H1 (cell line): ENCODE results near the gene TASP1.

Experiments
- CHD2 ChIP-seq: IDR thresholded peaks from 2 replicates; pipeline ENCODE4 v1.6.1; 2012; ENCODE audit warnings: low read length, improper control_type of control experiment
- CTCF ChIP-seq, 3 experiments: IDR thresholded peaks; 1 replicate in 2 of 3; 2 replicates in 1 of 3; pipeline versions ENCODE4 v1.5.1 to v1.6.1; 2011; ENCODE audit warnings: low read length in 3 of 3, mild to moderate bottlenecking in 3 of 3, inconsistent platforms in 2 of 3, low read depth in 1 of 3, moderate library complexity in 1 of 3; ENCODE audit not compliant: insufficient read depth in 1 of 3; ENCODE audit errors: control extremely low read depth in 1 of 3
- JUN ChIP-seq: IDR thresholded peaks from 2 replicates; pipeline ENCODE4 v1.6.1; 2011; ENCODE audit warnings: low read depth, mild to moderate bottlenecking, improper control_type of control experiment, low read length
- PHF8 ChIP-seq: fragments of 200-600 bp; sonication (generic); conservative IDR thresholded peaks from 2 replicates; pipeline ENCODE4 v1.7.1; 2012; ENCODE audit warnings: low read depth, mild to moderate bottlenecking, inconsistent platforms, low read length, moderate library complexity
- POLR2A ChIP-seq, 2 experiments: IDR thresholded peaks; 1 replicate in 1 of 2; 2 replicates in 1 of 2; pipeline ENCODE4 v1.6.1; 2011; ENCODE audit warnings: low read depth in 2 of 2, low read length in 2 of 2, mild to moderate bottlenecking in 2 of 2; ENCODE audit errors: control extremely low read depth in 1 of 2
- POLR2AphosphoS5 ChIP-seq: IDR thresholded peaks from 2 replicates; pipeline ENCODE4 v1.6.1; 2011; ENCODE audit warnings: low read depth, low read length
- SIX5 ChIP-seq: IDR thresholded peaks from 2 replicates; pipeline ENCODE4 v1.6.1; 2011; ENCODE audit warnings: mild to moderate bottlenecking, low read depth, low read length
- TAF1 ChIP-seq: IDR thresholded peaks from 2 replicates; pipeline ENCODE4 v1.6.1; 2011; ENCODE audit warnings: mild to moderate bottlenecking, low read depth, low read length
- TF ChIP-seq, protein P1 (sequence below): fragments of 300-600 bp; sonication (generic); IDR thresholded peaks from 2 replicates; pipeline ENCODE4 v1.7.1; 2012; ENCODE audit warnings: low read length, moderate library complexity, mild to moderate bottlenecking, inconsistent platforms; ENCODE audit not compliant: insufficient replicate concordance
- TF ChIP-seq, protein P2 (sequence below): IDR thresholded peaks from 2 replicates; pipeline ENCODE4 v1.6.1; 2012; ENCODE audit warnings: inconsistent platforms

DNA sequence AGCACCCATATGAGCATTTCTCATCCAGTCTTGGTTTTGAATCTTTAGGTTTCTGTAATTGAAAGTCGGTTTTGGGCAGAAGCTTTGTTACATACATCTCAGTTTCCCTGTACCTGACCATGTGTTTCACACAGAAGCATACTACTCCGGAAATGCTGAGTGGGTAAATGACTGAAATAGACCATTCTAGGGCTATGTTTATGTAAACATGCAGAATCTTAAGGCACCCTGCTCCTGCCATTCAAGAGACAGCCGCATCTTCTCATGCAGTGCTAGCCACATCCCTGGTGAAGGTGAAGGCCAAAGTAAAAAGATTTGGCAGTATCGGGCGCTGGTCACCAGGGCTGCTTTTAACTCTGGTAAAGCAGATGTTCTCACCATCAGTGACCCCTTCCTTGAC, 246.3 kb downstream of the TASP1 start:
- no peak for TF ChIP-seq CTCF (IDR thresholded peaks at IDR 0.05; ENCODE audit: control extremely low read depth in 1 of 3, insufficient read depth in 1 of 3, low read depth in 1 of 3, low read length in 3 of 3)
- TF ChIP-seq SIX5 = no peak
- no peak for TF ChIP-seq POLR2AphosphoS5
- TF ChIP-seq CHD2 = no peak
- TF ChIP-seq, protein P1, sequence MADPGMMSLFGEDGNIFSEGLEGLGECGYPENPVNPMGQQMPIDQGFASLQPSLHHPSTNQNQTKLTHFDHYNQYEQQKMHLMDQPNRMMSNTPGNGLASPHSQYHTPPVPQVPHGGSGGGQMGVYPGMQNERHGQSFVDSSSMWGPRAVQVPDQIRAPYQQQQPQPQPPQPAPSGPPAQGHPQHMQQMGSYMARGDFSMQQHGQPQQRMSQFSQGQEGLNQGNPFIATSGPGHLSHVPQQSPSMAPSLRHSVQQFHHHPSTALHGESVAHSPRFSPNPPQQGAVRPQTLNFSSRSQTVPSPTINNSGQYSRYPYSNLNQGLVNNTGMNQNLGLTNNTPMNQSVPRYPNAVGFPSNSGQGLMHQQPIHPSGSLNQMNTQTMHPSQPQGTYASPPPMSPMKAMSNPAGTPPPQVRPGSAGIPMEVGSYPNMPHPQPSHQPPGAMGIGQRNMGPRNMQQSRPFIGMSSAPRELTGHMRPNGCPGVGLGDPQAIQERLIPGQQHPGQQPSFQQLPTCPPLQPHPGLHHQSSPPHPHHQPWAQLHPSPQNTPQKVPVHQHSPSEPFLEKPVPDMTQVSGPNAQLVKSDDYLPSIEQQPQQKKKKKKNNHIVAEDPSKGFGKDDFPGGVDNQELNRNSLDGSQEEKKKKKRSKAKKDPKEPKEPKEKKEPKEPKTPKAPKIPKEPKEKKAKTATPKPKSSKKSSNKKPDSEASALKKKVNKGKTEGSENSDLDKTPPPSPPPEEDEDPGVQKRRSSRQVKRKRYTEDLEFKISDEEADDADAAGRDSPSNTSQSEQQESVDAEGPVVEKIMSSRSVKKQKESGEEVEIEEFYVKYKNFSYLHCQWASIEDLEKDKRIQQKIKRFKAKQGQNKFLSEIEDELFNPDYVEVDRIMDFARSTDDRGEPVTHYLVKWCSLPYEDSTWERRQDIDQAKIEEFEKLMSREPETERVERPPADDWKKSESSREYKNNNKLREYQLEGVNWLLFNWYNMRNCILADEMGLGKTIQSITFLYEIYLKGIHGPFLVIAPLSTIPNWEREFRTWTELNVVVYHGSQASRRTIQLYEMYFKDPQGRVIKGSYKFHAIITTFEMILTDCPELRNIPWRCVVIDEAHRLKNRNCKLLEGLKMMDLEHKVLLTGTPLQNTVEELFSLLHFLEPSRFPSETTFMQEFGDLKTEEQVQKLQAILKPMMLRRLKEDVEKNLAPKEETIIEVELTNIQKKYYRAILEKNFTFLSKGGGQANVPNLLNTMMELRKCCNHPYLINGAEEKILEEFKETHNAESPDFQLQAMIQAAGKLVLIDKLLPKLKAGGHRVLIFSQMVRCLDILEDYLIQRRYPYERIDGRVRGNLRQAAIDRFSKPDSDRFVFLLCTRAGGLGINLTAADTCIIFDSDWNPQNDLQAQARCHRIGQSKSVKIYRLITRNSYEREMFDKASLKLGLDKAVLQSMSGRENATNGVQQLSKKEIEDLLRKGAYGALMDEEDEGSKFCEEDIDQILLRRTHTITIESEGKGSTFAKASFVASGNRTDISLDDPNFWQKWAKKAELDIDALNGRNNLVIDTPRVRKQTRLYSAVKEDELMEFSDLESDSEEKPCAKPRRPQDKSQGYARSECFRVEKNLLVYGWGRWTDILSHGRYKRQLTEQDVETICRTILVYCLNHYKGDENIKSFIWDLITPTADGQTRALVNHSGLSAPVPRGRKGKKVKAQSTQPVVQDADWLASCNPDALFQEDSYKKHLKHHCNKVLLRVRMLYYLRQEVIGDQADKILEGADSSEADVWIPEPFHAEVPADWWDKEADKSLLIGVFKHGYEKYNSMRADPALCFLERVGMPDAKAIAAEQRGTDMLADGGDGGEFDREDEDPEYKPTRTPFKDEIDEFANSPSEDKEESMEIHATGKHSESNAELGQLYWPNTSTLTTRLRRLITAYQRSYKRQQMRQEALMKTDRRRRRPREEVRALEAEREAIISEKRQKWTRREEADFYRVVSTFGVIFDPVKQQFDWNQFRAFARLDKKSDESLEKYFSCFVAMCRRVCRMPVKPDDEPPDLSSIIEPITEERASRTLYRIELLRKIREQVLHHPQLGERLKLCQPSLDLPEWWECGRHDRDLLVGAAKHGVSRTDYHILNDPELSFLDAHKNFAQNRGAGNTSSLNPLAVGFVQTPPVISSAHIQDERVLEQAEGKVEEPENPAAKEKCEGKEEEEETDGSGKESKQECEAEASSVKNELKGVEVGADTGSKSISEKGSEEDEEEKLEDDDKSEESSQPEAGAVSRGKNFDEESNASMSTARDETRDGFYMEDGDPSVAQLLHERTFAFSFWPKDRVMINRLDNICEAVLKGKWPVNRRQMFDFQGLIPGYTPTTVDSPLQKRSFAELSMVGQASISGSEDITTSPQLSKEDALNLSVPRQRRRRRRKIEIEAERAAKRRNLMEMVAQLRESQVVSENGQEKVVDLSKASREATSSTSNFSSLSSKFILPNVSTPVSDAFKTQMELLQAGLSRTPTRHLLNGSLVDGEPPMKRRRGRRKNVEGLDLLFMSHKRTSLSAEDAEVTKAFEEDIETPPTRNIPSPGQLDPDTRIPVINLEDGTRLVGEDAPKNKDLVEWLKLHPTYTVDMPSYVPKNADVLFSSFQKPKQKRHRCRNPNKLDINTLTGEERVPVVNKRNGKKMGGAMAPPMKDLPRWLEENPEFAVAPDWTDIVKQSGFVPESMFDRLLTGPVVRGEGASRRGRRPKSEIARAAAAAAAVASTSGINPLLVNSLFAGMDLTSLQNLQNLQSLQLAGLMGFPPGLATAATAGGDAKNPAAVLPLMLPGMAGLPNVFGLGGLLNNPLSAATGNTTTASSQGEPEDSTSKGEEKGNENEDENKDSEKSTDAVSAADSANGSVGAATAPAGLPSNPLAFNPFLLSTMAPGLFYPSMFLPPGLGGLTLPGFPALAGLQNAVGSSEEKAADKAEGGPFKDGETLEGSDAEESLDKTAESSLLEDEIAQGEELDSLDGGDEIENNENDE = no peak
- TF ChIP-seq TAF1 = no peak
- TF ChIP-seq POLR2A (IDR thresholded peaks at IDR 0.05; ENCODE audit: control extremely low read depth in 1 of 2, low read depth in 2 of 2, low read length in 2 of 2) = no peak
- TF ChIP-seq PHF8 = no peak
- TF ChIP-seq, protein P2, sequence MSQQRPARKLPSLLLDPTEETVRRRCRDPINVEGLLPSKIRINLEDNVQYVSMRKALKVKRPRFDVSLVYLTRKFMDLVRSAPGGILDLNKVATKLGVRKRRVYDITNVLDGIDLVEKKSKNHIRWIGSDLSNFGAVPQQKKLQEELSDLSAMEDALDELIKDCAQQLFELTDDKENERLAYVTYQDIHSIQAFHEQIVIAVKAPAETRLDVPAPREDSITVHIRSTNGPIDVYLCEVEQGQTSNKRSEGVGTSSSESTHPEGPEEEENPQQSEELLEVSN = no peak
- TF ChIP-seq JUN = no peak
